GM13976 (cell line): ENCODE measurements around the gene SEC14L6.

Experiments used
- DNase-seq: peaks from one replicate; pipeline ENCODE4 v3.0.0; 2012; ENCODE audit warnings: low spot score
- CTCF ChIP-seq: IDR thresholded peaks from 2 replicates; pipeline ENCODE4 v1.5.1; 2012; ENCODE audit warnings: borderline replicate concordance, mild to moderate bottlenecking; ENCODE audit not compliant: insufficient read depth; ENCODE audit errors: extremely low read depth, missing control alignments, control extremely low read depth
- in situ Hi-C: fragments of 300-500 bp; cut with MboI; formaldehyde crosslinking; loops from one replicate; pipeline ENCODE4 v1.12.0; 2022; ENCODE audit warnings: low sequenced_read_pairs, mixed read lengths, inconsistent platforms; ENCODE audit not compliant: unreplicated experiment

SEC14L6 gene

DNA sequence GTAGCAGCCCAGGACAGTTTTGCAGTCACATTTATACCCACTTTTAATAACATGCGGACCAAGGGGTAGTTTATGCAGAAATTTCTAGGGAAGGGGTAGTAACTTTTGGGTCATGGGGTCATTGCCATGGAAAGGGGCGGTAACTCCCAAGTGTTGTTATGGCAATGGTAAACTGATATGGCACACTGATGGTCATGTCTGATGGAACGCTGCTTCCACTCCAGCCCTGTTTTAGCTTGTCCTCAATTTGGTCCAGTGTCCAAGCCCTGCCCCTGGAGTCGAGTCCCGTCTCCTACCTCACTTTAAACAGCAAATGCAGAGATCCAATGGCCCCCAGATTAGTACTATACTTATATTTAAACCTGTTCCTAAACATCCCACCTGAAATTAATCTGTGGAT lies 29.8 kb downstream of the SEC14L6 start:
- no peak for TF ChIP-seq CTCF
- in situ Hi-C loops = no loop called here
- no peak for DNase-seq

DNA sequence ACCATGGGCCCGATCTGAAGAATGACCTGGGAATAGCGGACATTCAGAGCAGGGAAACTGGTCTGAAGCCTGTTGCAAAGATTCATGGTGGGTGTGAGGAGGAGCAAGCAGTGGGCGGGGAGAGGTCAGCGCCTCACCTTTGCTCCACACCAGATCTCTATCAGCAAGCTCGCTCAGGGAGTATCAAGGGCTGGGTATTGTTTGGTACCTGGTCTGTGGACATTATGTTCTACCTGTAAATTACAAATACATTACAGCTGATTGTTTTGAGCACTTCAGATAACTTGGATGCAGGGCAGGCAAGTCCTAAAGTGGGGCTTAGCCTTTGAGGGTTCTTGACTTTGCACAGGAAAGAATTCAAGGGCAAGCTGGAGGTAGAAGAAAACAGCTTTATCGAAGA lies 30.3 kb downstream of the SEC14L6 start:
- in situ Hi-C loops = no loop called here
- no peak for TF ChIP-seq CTCF
- DNase-seq = no peak

- TF ChIP-seq CTCF = no peak
- no peak for DNase-seq
- in situ Hi-C loops = no loop called here
These were observed 32.3 kb downstream of the SEC14L6 start for GRCh38 chr22:30514252-30514651.

DNA sequence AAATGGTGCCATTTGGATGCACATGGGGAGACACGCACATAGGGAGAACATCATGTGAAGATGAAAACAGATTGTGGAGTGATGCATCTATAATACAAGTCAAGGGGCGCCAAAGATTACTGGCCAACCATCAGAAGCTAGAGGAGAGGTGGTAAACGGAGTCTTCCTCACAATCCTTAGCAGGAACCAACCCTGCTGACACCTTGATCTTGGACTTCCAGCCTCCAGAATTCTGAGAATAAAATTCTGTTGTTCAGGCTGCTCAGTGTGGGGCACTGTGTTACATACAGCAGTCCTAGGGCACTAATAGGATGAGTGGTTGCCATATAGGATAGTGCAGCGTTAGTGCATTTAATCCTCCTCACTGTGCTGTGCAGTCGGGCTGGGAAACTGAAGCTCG lies 33.1 kb downstream of the SEC14L6 start:
- DNase-seq = no peak
- in situ Hi-C loops = no loop called here
- no peak for TF ChIP-seq CTCF

GRCh38 chr22:30511911-30512310 lies 34.6 kb downstream of the SEC14L6 start:
- DNase-seq = no peak
- no peak for TF ChIP-seq CTCF
- in situ Hi-C loops = no loop called here

- TF ChIP-seq CTCF = no peak
- in situ Hi-C loops = no loop called here
- DNase-seq = no peak
These were observed 35.4 kb downstream of the SEC14L6 start for GRCh38 chr22:30511109-30511508.

DNA sequence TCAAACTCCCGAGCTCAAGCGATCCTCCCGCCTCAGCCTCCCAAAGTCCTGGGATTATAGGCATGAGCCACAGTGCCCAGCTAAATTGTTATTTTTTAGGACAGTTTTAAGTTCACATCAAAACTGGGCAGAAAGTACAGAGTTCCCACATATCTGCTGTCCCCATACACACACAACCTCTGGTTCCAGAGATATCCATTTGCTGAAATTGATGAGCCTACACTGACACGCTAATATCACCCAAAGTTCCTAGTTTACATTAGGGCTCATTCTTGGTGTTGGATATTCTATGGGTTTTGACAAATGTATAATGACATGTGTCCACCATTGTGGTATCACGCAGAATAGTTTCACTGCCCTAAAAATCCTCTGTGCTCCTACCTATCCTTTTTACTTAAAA lies 38.3 kb downstream of the SEC14L6 start:
- in situ Hi-C loops = no loop called here
- DNase-seq = no peak
- no peak for TF ChIP-seq CTCF
